Hepatocyte (in vitro differentiated cells): ENCODE measurements around the gene SOWAHA. TPM values are rescaled to one million over a fixed set of nuclear protein-coding genes. Genes with fewer than 3 reads are reported as not detected.

Experiments
- DNase-seq: peaks from one replicate; pipeline ENCODE4 v3.0.0-alpha.2; 2016; ENCODE audit warnings: low spot score
- H2AFZ ChIP-seq: fragments of 200-600 bp; sonication (generic); 2 replicates; pipeline ENCODE4 v1.6.0; 2016; ENCODE audit warnings: antibody characterized with exemption, mild to moderate bottlenecking
- H3K27ac ChIP-seq: fragments of 200-600 bp; sonication (generic); 2 replicates; pipeline ENCODE4 v1.5.1; 2016; ENCODE audit warnings: mild to moderate bottlenecking
- H3K27me3 ChIP-seq: fragments of 200-600 bp; sonication (generic); 2 replicates; pipeline ENCODE4 v1.6.1; 2016
- H3K36me3 ChIP-seq: fragments of 200-600 bp; sonication (generic); replicated peaks from 2 replicates; pipeline ENCODE4 v1.5.1; 2016; ENCODE audit warnings: low read depth; ENCODE audit not compliant: insufficient read depth
- H3K4me1 ChIP-seq: fragments of 200-600 bp; sonication (generic); 2 replicates; pipeline ENCODE4 v1.5.1; 2016; ENCODE audit warnings: mild to moderate bottlenecking, moderate library complexity; ENCODE audit not compliant: insufficient read depth
- H3K4me2 ChIP-seq: fragments of 200-600 bp; sonication (generic); 2 replicates; pipeline ENCODE4 v1.6.0; 2016
- H3K4me3 ChIP-seq: fragments of 200-600 bp; sonication (generic); 2 replicates; pipeline ENCODE4 v1.5.1; 2016; ENCODE audit warnings: mild to moderate bottlenecking
- H3K79me2 ChIP-seq: fragments of 200-600 bp; sonication (generic); 2 replicates; pipeline ENCODE4 v1.6.0; 2017; ENCODE audit warnings: mild to moderate bottlenecking
- H3K9me2 ChIP-seq: fragments of 200-600 bp; sonication (generic); replicated peaks from 2 replicates; pipeline ENCODE4 v1.6.0; 2017; ENCODE audit warnings: mild to moderate bottlenecking; ENCODE audit not compliant: insufficient read depth
- H3K9me3 ChIP-seq: fragments of 200-600 bp; sonication (generic); 2 replicates; pipeline ENCODE4 v1.5.1; 2016; ENCODE audit warnings: low read depth, mild to moderate bottlenecking
- H4K20me1 ChIP-seq: fragments of 200-600 bp; sonication (generic); 2 replicates; pipeline ENCODE4 v1.6.0; 2016; ENCODE audit warnings: mild to moderate bottlenecking; ENCODE audit not compliant: insufficient read depth, poor library complexity, severe bottlenecking
- EZH2 ChIP-seq: fragments of 200-600 bp; sonication (generic); IDR thresholded peaks from 2 replicates; pipeline ENCODE4 v1.6.1; 2016; ENCODE audit warnings: antibody characterized with exemption, mild to moderate bottlenecking, borderline replicate concordance
- EZH2phosphoT487 ChIP-seq: fragments of 200-600 bp; sonication (generic); IDR thresholded peaks from one replicate; pipeline ENCODE4 v1.6.1; 2018; ENCODE audit warnings: antibody characterized with exemption, mild to moderate bottlenecking, low read depth, moderate library complexity; ENCODE audit not compliant: unreplicated experiment, severe bottlenecking
- WGBS: methylation state at CpG from one replicate; pipeline ENCODE4 v1.1.6; 2016; ENCODE audit warnings: low lambda C conversion rate; ENCODE audit errors: missing lambda C conversion rate; 5-methylcytosine and 5-hydroxymethylcytosine counted together
- polyA plus RNA-seq: library from polyadenylated mRNA; unstranded; fragments of >200 nt; fragmentation: Nextera tagmentation; extraction: Ambion mirVana; gene quantifications from 2 replicates; pipeline ENCODE4 v1.2.1, GENCODE V29; 2016
- total RNA-seq: library from RNA; depleted of rRNA; stranded (reverse); fragments of >200 nt; gene quantifications from 2 replicates; pipeline ENCODE4 v1.2.3, GENCODE V29; 2014
- TF ChIP-seq, protein P1 (sequence below): fragments of 200-600 bp; sonication (generic); IDR thresholded peaks from 2 replicates; pipeline ENCODE4 v1.5.1; 2016; ENCODE audit warnings: antibody characterized with exemption, mild to moderate bottlenecking; ENCODE audit not compliant: poor library complexity

The SOWAHA gene
- total and polyA plus RNA-seq, 2 experiments from 2014 or later = 6.8 to 11.4 TPM

GRCh38 chr5:132776131-132776937 lies 36.8 kb upstream of the SOWAHA start:
- Histone ChIP-seq H3K79me2 (peaks cover 51% of the 10 kb centered on the region), H3K9me2 (no peaks in the 10 kb centered on the region), H4K20me1 (peaks cover 9% of the 10 kb centered on the region), H2AFZ (peak overlapping the region; percentile 100), H3K4me2 (peak overlapping the region; percentile 98), H3K27ac (peak overlapping the region; percentile 14), H3K27me3 (no peaks in the 10 kb centered on the region), H3K36me3 (no peaks in the 10 kb centered on the region), H3K4me3 (peak overlapping the region; percentile 88), H3K4me1 (peaks cover 15% of the 10 kb centered on the region), H3K9me3 (no peaks in the 10 kb centered on the region)
- DNase-seq = peak; percentile 55
- TF ChIP-seq, protein P1, sequence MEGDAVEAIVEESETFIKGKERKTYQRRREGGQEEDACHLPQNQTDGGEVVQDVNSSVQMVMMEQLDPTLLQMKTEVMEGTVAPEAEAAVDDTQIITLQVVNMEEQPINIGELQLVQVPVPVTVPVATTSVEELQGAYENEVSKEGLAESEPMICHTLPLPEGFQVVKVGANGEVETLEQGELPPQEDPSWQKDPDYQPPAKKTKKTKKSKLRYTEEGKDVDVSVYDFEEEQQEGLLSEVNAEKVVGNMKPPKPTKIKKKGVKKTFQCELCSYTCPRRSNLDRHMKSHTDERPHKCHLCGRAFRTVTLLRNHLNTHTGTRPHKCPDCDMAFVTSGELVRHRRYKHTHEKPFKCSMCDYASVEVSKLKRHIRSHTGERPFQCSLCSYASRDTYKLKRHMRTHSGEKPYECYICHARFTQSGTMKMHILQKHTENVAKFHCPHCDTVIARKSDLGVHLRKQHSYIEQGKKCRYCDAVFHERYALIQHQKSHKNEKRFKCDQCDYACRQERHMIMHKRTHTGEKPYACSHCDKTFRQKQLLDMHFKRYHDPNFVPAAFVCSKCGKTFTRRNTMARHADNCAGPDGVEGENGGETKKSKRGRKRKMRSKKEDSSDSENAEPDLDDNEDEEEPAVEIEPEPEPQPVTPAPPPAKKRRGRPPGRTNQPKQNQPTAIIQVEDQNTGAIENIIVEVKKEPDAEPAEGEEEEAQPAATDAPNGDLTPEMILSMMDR = no peak
- TF ChIP-seq EZH2phosphoT487 (no peak), EZH2 (no peak)
- WGBS = under 1% methylated on average over 28 of the region's 39 CpGs

GRCh38 chr5:132776938-132777208 lies 36.2 kb upstream of the SOWAHA start:
- Histone ChIP-seq H3K9me3 (no peaks in the 10 kb centered on the region), H3K9me2 (no peaks in the 10 kb centered on the region), H3K36me3 (no peaks in the 10 kb centered on the region), H3K4me3 (peak overlapping the region; percentile 88), H4K20me1 (peaks cover 9% of the 10 kb centered on the region), H3K27ac (peak overlapping the region; percentile 14), H3K27me3 (no peaks in the 10 kb centered on the region), H3K4me2 (peak overlapping the region; percentile 98), H3K79me2 (peaks cover 47% of the 10 kb centered on the region), H2AFZ (peak overlapping the region; percentile 100), H3K4me1 (peaks cover 15% of the 10 kb centered on the region)
- DNase-seq = peak; percentile 18
- TF ChIP-seq, protein P1 = no peak
- no peak for TF ChIP-seq EZH2phosphoT487
- no peak for TF ChIP-seq EZH2
- under 1% methylated on average over 15 of the region's 40 CpGs for whole genome bisulfite sequencing

DNA sequence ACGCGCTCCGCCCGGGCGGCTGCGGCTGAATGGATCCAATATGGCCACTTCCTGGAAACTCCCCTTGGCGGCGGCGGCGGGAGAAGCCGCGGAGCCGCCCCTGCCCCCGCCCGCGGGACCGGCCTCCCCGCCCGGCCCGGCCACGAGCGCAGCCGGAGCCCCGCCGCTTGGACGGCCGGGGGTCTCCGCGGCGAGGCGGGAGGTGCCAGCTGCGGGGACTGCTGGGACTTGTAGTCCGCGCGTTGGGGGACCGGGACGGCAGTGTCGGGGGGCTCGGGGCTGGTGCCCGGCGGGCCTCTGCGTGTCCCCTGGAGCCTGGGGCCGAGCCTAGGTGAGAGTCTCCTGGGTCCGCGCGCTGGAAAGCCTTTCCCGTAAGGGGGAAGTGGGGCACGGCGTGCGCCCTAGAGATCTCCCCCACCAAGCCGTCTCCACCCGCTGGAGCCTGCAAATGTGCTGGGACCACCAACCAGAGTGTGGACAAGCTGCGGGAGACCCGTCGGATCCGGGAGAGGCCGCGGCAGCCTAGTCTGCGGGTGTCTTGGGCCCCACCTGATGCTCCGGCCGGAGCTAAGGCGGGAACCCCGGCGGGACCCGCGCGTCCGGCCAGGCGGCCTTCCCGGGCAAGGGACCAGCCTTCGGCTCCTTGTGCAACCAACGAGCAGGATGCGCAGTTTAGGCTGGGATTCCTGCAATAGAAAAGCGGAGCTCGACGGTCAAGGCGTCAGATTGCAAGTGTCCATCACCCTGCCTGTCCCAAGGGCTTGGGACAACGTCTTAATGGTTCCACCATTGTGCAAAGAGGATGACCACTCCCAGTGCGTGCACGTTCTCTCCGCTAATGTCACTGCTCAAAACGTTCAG lies 35.7 kb upstream of the SOWAHA start, which contains the start of gene SEPTIN8:
TSS of gene SEPTIN8 (minus strand) at position 31 of the 861 bp plus-strand sequence. CDS start 102 bp downstream, outside the sequence.
- H3K79me2 ChIP-seq = peaks cover 42% of the 10 kb centered on the region
- no peaks in the 10 kb centered on the region for H3K9me2 ChIP-seq
- 4% methylated on average over 45 of the region's 82 CpGs for WGBS
- TF ChIP-seq, protein P1 = no peak
- no peak for TF ChIP-seq EZH2phosphoT487
- H4K20me1 ChIP-seq = peaks cover 9% of the 10 kb centered on the region
- H3K36me3 ChIP-seq = no peaks in the 10 kb centered on the region
- peaks cover 15% of the 10 kb centered on the region for H3K4me1 ChIP-seq
- peak within 1 kb of the TSS; percentile 14 for H3K27ac ChIP-seq
- peak within 1 kb of the TSS; percentile 98 for H3K4me2 ChIP-seq
- DNase-seq = peak; percentile 71
- no peaks in the 10 kb centered on the region for H3K9me3 ChIP-seq
- H2AFZ ChIP-seq = peak within 1 kb of the TSS; percentile 100
- no peaks in the 10 kb centered on the region for H3K27me3 ChIP-seq
- peak within 1 kb of the TSS; percentile 88 for H3K4me3 ChIP-seq
